Measurements from ENCODE around the gene ZDHHC1.
A peak's percentile ranks its signal among the peaks of the same experiment; 100 is the strongest.

The ZDHHC1 gene

DNA sequence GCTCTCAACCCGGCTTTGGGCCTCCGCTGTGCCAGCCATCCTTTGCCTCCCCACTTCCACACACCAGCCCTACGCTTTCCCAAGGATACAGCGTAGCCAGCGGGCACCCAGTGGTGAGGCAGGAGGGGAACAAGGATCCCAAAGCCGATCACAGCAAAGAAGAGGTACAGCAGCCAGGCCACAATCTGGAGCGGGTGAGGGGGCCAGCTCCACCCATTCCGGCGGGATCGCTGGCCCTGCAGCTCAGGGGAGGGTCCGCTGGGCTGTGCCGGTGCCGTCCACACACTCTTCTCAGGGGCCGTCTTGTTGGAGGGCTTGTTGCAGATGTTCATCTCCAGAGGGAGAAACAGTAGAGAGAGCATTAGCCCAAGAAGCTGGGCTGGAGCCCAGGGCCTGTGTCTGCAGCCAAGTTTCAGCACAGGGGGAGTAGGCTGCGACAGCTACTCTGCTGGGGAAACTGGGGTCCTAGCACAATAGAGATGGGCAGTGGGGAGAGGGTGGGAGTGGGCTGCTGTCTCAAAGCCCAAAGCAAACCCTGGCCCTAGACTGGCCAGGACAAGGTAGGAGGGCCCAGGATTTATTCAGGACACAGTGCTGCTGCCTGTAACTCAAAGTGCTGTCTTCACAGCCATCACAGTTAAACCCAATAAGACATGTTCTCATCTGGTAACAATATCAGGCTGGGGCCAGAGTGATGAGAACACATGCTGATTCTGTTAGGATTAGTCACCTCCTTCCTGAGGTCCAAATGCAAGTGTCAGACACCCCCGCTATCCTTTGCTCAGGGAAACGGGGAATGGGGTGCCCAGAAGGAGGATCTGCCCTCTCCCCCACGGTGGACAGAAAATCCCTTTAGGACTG is 9.9 kb downstream of the ZDHHC1 start:
- no peak for DNase-seq

- DNase-seq = no peak
Observed at GRCh38 chr16:67405336-67405735, 10.9 kb downstream of the ZDHHC1 start.

GRCh38 chr16:67404740-67405226 is 11.5 kb downstream of the ZDHHC1 start:
- no peak for DNase-seq

DNA sequence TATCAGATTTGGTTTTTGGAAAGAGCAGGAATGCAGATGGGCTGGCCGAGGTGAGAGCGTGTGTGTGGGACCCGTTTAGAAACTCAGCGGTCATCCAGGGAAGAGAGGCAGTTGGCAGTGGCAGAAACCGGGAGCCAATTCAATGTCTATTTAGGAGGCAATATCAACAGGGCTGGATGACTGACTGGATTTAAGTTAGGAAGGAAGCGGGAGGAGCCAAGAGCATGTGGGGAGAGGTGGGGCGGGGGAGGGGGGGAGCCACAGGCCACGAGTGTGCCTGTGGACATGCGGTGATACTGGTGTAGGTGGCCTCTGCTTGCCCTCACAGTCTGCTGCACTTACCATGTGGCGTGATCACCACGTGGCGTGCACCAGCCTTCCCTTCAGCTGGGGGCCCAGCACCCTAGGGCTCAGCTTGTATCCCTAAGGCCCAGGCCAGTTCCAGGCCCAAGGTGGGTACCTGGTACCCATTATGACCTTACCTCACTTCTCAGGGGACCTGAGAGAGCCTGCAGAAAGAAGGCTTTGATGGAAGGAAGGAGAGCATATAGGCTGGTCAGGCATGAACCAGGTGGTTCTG is 12.2 kb downstream of the ZDHHC1 start:
- DNase-seq = no peak

GRCh38 chr16:67400901-67401300 is 15.4 kb downstream of the ZDHHC1 start:
- no peak for DNase-seq

DNA sequence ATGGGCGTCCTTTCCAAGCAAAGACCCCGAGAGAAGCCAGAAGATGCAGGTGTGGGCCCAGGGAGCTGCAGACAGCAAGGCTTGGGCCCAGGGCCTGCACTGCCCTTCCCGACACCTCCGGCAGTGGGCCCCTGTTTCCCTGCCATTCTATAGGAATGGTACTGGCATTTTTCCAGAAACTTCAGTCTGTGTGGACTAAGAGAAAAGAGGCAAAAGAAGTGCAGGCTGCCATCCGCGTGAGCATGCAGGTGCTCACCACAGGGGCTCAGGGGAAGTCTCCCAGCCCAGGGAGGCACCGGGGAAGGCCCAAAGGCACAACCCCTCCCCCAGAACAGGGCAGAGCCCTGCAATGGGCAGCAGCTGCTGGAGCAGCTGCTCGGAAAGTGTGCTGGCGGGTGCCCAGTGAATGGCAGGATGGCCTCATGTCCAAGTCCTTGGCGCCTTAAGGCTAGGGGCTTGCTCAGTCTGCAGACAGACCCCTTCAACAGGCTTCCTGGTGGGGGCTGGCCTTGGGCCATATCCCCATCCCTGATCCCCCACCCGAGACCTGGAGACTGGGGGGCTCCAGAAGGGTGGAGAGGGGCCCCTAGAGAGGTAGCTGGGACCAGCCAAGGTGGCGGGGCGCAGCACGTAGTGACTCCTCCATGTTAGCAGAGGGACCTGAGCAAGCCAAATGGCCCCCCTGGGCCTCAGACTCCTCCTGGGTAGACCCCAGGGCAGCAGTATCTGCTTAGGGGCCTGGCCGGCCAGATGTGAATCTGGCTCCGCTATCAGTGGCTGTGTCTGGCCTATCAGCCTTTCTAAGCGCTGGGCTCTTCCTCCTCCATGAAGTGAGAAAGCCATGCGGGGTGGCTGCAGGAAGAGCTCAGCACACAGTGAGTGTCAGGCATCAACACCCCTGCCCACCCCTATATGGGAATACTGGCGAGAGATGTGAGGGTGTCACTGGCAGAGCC is 16.2 kb downstream of the ZDHHC1 start:
- no peak for DNase-seq

DNA sequence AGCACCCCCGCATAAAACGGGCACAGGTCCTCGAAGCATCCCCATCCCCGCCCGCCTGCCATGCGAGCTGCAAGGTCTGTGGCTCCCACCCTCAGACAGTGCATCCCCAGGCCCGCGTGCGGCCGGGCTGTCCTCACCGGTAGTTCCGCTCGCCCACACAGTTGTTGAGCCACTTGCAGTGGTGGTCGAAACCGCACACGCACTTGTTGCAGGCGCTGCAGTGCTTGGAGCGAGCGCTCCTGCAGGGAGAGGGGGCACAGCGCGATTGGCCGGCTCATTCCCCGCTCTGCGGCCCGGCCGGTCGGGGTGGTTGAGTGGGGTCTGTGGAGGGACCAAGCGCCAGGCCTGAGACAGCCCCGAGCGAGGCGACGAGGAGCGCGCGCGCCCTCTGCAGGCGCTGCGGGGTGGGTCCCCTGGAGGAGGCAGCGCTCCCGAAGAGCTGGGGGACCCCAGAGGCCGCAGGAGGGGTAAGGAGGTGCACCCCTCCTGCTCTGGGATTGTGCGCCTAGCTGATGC is 17.0 kb downstream of the ZDHHC1 start:
- DNase-seq = peak; percentile 38

GRCh38 chr16:67398546-67399217 is 17.6 kb downstream of the ZDHHC1 start:
- no peak for DNase-seq

DNA sequence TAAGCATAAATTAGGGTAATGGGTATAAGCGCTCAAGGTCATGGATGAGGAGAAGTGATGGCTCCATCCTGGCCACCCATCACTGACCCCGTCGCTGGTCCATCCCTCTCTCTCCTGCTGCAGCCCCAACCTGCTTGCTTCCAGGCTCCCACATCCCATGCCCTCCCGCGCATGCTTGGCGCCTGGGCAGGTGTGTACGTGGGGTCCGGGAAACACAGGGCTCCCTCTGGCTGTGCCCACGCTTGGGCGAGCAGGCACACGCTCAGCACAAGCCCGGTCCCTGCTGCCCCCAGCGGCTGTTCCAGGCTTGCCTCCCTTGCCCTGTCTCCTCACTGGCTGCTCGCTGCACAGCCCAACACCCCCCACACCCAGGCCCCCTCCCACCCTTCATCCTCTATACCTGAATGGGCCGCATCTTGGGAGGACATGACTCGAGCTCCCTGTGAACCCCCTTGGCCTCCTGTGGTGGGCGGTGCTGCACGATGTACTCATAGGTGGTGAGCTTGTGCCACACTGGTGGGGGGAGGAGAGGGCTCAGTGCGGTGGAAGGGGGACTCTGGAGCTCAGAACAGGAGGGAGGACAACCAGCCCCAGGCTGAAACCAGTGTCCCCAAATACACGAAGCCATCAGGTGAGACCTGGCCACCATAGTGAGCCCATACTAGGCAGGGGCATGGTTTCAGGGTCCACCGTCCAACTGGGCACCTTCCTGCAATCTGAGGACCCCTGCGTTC is 18.3 kb downstream of the ZDHHC1 start:
- DNase-seq = no peak

DNA sequence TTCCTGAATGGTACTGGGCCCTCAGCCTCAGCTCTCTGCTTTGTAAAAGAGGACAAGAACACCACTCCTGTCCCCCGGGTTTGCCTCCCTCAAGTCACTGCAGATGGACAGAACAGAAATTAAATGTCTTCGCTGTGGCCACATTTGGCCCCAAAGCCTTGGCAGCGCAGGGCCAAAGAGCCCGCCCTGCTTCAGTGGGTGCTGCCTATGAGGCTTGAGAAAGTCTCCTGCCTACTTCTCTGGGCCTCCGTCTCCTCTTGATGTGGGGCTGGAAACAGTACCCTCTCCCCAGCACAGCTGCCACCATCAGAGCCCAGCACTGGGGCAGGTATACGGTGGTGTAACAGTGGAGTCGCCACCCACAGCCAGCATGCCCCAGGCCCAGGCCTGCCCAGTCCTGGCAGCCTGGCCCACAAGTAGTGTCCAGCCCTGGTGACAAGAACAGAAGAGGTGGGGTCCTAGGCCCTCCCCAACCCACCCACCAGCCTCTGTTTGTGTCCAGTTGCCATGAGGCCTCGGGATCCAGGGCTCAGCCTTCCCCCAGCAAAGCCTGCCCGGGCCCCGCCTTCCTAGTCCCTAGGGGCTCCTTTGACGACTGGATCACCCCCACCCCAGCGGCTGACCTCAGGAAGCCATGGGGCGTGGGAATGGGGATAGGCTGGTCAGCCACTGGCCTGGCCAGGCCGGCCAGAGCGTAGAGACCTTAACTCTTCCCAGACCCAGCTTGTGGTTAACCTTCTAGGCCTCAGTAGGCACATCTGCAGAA is 19.1 kb downstream of the ZDHHC1 start:
- DNase-seq = no peak

DNA sequence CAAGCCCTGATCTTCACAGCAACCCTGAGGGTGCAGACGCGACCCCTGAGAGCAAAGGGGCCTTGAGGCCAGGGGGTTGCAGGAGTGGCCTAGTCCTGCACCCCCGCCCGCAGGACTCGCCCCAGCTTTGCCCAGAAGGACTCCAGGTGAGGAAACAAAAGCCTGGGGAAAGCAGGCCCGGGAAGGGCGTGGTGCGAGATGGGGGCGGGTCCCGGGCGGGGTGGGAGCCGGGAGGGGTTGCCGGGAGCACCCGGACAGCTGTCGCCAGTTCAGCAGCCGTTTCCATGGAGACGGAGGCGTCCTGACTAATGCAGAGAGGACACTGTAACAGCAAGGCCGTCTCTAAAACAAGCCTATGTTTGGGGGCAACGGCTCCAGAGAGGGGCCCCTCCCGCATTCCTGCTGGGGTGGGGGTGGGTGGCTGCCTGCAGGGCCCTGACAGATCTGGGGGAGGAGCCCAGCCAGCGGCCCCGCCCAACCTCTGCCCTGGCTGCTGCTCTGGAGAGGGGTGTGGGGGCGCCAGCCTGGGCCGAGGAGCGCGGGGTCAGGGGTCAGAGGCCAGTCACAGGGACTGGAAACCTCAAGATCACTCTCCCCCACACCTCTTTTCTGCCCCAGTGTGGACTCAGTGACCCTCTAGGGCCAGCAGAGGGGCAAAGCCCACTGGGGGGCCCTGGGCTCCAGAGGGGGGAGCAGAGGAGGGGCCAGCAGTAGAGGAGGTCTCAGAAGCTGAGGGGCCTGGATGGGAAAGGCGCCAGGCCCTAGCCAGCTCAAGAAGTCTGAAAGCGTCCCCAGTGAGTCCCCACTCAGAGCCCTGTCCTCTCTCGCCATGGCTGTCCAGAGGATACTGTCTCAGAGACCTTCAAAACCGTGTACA is 19.9 kb downstream of the ZDHHC1 start:
- DNase-seq = peak; percentile 41

DNA sequence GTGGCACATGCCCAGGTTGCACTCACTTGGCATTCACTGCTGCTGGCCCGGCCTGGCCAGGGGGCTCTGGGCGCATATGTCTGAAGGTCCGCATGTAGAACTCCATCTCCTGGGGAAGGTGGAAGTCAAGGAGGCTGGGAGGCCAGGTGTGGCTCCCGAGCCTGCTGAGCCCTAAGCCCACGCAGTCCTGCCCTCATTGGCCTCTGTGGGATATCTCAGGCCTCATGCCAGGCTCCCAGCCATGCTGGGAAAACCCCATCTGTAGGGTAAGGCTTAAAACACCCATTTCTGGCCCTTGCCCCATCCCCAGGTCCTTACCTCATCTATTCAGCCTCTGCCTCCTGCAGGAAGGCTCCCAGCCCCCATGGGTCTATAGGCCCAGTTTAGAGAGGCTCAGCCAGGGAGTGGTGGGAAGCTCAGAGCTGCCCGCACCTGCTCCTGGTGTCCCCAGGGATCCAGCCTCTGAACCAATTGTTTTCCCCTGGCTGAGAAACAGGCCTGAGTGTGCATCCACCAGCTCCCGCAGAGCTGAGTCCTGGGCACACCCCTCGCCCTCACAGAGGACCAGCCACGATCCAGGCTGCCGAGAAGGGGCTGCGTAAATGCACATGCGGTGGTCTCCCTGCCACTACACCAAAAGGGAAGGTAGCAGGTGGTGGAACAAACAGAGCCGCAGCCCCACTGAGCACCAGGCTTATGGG is 20.7 kb downstream of the ZDHHC1 start:
- no peak for DNase-seq

GRCh38 chr16:67395105-67395457 is 21.2 kb downstream of the ZDHHC1 start:
- no peak for DNase-seq

DNA sequence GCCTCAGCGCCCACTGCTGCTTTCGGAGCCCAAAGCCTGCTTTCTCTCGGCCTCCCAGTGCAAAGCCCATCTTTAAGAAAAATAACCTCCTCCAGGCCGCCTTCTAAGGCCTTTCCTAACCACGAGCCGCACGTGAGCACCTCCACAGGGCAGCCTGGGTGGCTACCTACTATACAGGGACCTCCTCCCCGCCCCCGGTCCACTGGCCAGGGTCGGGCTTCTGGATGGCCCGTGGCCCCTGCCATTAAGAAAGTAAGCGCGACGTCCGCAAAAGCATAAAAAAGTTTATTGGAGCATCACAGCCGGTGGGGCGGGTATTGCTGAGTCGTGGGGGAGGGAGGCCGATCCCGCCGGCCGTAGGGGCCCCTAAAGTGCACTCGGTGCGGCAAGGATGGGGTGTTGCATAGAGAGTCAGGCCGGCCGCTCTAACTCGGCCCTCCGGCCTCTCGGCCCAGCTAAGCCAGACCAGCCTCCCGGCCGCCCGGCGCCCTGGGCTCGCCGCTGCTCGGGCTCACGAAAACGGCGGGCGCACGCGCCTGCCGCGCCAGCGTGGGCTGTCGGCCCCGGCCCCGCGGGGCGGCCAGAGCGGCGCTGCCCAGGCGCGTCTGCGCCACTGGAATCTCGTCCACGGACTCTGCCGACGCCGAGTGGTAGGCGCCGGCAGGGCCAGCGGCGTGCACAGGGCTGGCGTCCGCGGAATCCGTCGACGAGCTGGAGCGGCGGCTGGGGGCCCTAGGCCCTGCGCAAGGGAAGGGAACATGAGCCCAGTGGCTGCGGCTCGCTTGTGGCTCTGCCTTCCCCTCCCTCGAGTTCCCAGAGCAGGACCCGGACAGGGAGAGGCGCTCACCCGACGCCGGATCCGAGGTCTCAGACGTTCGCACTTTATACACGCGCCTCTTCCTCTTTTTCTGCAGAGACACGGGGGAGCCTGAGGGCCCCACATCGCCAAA is 21.8 kb downstream of the ZDHHC1 start:
- no peak for DNase-seq

DNA sequence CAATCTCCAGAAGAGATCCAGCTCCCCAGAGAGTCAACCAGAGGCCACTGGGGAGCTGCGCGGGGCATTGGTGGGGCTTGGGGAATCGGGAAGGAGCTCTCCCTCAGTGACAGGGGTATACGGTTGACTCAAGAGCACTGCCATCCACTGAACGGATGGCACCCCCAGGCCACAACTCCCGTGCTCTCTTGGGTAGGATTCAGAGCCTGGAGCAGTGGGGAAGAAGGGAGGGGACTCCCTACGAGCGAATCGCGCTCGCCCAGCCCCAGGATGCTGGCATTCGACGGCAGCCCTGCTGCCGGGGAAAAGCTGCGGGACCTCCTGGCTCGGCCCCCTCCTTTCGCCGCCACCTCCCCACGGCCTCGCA is 22.5 kb downstream of the ZDHHC1 start:
- DNase-seq = no peak

DNA sequence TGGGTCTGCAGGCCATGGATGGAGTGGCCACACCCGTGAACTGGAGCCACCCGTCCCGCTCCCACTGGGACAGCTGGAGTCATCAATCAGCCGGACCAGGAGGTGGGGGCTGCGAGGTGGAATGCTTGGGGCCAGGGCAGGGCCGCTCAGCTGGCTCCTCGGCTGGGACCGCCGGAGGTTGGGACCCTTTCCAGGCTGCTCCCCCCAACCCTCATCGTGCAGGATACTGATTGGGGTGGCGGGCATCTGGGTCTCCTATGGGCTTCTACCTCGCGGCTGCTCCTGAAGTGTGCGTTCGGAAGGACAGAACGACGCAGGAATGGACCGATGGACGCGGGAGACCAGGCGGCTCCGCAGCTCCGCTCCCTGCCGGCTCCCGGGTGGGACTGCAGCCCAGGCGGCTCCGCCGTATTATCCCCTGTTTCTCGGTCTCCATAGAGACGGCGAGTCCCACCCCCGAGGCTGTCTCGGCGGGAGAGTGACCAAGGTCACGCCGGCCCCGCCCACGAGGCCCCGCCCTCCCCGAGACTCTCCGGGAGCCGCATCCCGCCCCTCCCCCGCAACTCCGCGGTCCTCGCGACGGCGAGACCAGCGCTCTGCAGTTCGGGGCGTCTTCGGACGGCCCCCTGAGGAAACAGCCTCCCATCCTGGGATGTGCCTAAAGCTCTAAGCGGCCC is 23.0 kb downstream of the ZDHHC1 start, which contains the start of gene TPPP3:
TSS of gene TPPP3 (minus strand) at position 388 of the 677 bp plus-strand sequence. CDS start 2,387 bp downstream, outside the sequence.
- peak; percentile 59 for DNase-seq

- DNase-seq = no peak
Observed at GRCh38 chr16:67392301-67393059, 23.8 kb downstream of the ZDHHC1 start.
